ENCODE measurements around the gene SPRY4.

SPRY4 gene

DNA sequence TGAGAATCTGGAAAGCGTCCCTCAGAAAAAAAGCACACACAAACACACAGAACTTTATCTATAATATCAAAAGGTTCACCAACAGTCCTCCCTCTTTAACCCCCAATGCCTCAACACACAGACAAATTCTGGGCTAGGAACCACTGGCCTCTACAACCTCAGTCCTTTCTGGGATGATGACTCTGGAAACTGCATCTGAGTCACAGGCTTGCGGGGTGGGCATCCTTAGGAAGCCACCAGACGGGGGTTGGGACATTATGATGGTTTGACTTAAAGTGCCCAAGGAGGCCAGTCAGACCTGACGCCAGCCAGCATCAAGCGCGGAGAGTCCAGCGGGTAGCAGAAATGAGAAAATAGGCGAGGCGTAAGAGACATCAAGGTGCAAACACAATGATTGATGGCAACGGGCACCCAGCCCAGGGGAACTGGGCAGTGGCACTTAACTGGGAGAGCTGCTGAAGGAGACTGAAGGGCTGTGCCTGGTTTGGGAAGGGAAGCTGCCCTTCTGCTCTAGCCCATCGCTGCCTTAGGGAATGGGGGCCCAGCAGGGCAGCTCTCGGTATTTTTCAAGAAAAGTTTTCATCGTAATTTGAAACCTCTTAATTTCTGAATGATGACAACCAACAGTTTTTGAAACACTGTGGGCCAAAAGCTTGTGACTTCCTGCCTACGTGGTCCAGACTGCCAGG lies 20.7 kb downstream of the SPRY4 start:
- no peak overlapping the region for H3K27ac ChIP-seq (replicated peaks)
- TF ChIP-seq, protein P1, sequence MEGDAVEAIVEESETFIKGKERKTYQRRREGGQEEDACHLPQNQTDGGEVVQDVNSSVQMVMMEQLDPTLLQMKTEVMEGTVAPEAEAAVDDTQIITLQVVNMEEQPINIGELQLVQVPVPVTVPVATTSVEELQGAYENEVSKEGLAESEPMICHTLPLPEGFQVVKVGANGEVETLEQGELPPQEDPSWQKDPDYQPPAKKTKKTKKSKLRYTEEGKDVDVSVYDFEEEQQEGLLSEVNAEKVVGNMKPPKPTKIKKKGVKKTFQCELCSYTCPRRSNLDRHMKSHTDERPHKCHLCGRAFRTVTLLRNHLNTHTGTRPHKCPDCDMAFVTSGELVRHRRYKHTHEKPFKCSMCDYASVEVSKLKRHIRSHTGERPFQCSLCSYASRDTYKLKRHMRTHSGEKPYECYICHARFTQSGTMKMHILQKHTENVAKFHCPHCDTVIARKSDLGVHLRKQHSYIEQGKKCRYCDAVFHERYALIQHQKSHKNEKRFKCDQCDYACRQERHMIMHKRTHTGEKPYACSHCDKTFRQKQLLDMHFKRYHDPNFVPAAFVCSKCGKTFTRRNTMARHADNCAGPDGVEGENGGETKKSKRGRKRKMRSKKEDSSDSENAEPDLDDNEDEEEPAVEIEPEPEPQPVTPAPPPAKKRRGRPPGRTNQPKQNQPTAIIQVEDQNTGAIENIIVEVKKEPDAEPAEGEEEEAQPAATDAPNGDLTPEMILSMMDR (IDR thresholded peaks at IDR 0.05; ENCODE audit: insufficient read depth, low read length), result no peak
- no peak for TF ChIP-seq GABPA (IDR thresholded peaks at IDR 0.05; ENCODE audit: low read depth)
- no peak for TF ChIP-seq POLR2AphosphoS5 (IDR thresholded peaks at IDR 0.05; ENCODE audit: low read depth)
- no peak for TF ChIP-seq SPI1 (IDR thresholded peaks at IDR 0.05; ENCODE audit: borderline replicate concordance, low read depth)
- TF ChIP-seq, protein P2, sequence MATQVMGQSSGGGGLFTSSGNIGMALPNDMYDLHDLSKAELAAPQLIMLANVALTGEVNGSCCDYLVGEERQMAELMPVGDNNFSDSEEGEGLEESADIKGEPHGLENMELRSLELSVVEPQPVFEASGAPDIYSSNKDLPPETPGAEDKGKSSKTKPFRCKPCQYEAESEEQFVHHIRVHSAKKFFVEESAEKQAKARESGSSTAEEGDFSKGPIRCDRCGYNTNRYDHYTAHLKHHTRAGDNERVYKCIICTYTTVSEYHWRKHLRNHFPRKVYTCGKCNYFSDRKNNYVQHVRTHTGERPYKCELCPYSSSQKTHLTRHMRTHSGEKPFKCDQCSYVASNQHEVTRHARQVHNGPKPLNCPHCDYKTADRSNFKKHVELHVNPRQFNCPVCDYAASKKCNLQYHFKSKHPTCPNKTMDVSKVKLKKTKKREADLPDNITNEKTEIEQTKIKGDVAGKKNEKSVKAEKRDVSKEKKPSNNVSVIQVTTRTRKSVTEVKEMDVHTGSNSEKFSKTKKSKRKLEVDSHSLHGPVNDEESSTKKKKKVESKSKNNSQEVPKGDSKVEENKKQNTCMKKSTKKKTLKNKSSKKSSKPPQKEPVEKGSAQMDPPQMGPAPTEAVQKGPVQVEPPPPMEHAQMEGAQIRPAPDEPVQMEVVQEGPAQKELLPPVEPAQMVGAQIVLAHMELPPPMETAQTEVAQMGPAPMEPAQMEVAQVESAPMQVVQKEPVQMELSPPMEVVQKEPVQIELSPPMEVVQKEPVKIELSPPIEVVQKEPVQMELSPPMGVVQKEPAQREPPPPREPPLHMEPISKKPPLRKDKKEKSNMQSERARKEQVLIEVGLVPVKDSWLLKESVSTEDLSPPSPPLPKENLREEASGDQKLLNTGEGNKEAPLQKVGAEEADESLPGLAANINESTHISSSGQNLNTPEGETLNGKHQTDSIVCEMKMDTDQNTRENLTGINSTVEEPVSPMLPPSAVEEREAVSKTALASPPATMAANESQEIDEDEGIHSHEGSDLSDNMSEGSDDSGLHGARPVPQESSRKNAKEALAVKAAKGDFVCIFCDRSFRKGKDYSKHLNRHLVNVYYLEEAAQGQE (IDR thresholded peaks at IDR 0.05; ENCODE audit: insufficient replicate concordance, low read depth), result no peak
- H3K27me3 ChIP-seq (ENCODE audit: insufficient read depth, poor library complexity, severe bottlenecking), result no peaks in the 10 kb centered on the region
- no peak for DNase-seq (ENCODE audit: low read depth in 1 of 2, low spot score in 1 of 2)
- no peak overlapping the region for H3K4me3 ChIP-seq (replicated peaks; ENCODE audit: insufficient read depth, low read length)

- H3K27me3 ChIP-seq (ENCODE audit: insufficient read depth, poor library complexity, severe bottlenecking), result no peaks in the 10 kb centered on the region
Observed at GRCh38 chr5:142303565-142303964, 21.3 kb downstream of the SPRY4 start.

GRCh38 chr5:142301540-142301939 lies 23.3 kb downstream of the SPRY4 start:
- H3K4me3 ChIP-seq (replicated peaks; ENCODE audit: insufficient read depth, low read length), result no peak overlapping the region
- TF ChIP-seq, protein P1 (IDR thresholded peaks at IDR 0.05; ENCODE audit: insufficient read depth, low read length), result no peak
- TF ChIP-seq SPI1 (IDR thresholded peaks at IDR 0.05; ENCODE audit: borderline replicate concordance, low read depth) (no peak), POLR2AphosphoS5 (IDR thresholded peaks at IDR 0.05; ENCODE audit: low read depth) (no peak), GABPA (IDR thresholded peaks at IDR 0.05; ENCODE audit: low read depth) (no peak)
- TF ChIP-seq, protein P2 (IDR thresholded peaks at IDR 0.05; ENCODE audit: insufficient replicate concordance, low read depth), result no peak
- peaks cover 3% of the 10 kb centered on the region for H3K27me3 ChIP-seq (ENCODE audit: insufficient read depth, poor library complexity, severe bottlenecking)
- no peak overlapping the region for H3K27ac ChIP-seq (replicated peaks)
- no peak for DNase-seq (ENCODE audit: low read depth in 1 of 2, low spot score in 1 of 2)

More at GRCh38 chr5:142303565-142303964, 21.3 kb downstream of the SPRY4 start:
- Histone ChIP-seq H3K27ac (replicated peaks) (no peak overlapping the region), H3K4me3 (replicated peaks; ENCODE audit: insufficient read depth, low read length) (no peak overlapping the region)
- no peak for DNase-seq (ENCODE audit: low read depth in 1 of 2, low spot score in 1 of 2)
- TF ChIP-seq, protein P2 (IDR thresholded peaks at IDR 0.05; ENCODE audit: insufficient replicate concordance, low read depth), result no peak
- no peak for TF ChIP-seq POLR2AphosphoS5 (IDR thresholded peaks at IDR 0.05; ENCODE audit: low read depth)
- TF ChIP-seq GABPA (IDR thresholded peaks at IDR 0.05; ENCODE audit: low read depth), result no peak
- TF ChIP-seq SPI1 (IDR thresholded peaks at IDR 0.05; ENCODE audit: borderline replicate concordance, low read depth), result no peak
- TF ChIP-seq, protein P1 (IDR thresholded peaks at IDR 0.05; ENCODE audit: insufficient read depth, low read length), result no peak
